Measurements from ENCODE around the gene IRAK1BP1. TPM values are rescaled to one million over a fixed set of nuclear protein-coding genes. Genes with fewer than 3 reads are reported as not detected.

The IRAK1BP1 gene
- total RNA-seq, 1 donor from 2014 or later = 5.2 TPM

- Mint-ChIP-seq H3K4me3 (ENCODE audit: unreplicated experiment) (no peak overlapping the region), H3K27ac (ENCODE audit: unreplicated experiment) (no peak overlapping the region), H3K36me3 (ENCODE audit: low read depth, unreplicated experiment) (no peaks in the 10 kb centered on the region), H3K9me3 (ENCODE audit: unreplicated experiment) (no peaks in the 10 kb centered on the region), H3K27me3 (ENCODE audit: unreplicated experiment) (peaks cover 1% of the 10 kb centered on the region), H3K4me1 (ENCODE audit: unreplicated experiment) (no peaks in the 10 kb centered on the region)
- no peak for DNase-seq (ENCODE audit: low spot score)
- TF ChIP-seq, protein P1, sequence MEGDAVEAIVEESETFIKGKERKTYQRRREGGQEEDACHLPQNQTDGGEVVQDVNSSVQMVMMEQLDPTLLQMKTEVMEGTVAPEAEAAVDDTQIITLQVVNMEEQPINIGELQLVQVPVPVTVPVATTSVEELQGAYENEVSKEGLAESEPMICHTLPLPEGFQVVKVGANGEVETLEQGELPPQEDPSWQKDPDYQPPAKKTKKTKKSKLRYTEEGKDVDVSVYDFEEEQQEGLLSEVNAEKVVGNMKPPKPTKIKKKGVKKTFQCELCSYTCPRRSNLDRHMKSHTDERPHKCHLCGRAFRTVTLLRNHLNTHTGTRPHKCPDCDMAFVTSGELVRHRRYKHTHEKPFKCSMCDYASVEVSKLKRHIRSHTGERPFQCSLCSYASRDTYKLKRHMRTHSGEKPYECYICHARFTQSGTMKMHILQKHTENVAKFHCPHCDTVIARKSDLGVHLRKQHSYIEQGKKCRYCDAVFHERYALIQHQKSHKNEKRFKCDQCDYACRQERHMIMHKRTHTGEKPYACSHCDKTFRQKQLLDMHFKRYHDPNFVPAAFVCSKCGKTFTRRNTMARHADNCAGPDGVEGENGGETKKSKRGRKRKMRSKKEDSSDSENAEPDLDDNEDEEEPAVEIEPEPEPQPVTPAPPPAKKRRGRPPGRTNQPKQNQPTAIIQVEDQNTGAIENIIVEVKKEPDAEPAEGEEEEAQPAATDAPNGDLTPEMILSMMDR (IDR thresholded peaks at IDR 0.05; ENCODE audit: unreplicated experiment) = no peak
These were observed 35.1 kb upstream of the IRAK1BP1 start for GRCh38 chr6:78832091-78832808.

DNA sequence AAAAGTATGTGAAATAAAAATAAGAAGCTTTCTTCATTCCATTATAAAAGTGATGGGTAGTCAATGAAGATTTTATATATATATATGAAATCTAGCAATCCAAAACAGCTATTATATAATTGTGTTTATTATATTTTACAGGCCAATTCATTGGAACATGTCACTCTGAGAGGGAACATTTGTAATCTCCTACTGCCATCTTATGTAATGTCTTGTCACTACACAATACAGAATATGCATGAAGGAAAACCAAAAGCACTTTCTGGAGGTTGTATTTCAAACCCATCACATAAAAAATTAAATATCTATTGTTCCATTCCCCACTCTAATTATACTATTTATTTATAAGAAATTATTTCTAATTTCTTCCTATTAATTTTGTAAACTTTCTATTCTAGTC is 31.5 kb upstream of the IRAK1BP1 start:
- Mint-ChIP-seq H3K36me3 (ENCODE audit: low read depth, unreplicated experiment) (no peaks in the 10 kb centered on the region), H3K4me3 (ENCODE audit: unreplicated experiment) (no peak overlapping the region), H3K9me3 (ENCODE audit: unreplicated experiment) (no peaks in the 10 kb centered on the region), H3K27me3 (ENCODE audit: unreplicated experiment) (no peaks in the 10 kb centered on the region), H3K4me1 (ENCODE audit: unreplicated experiment) (no peaks in the 10 kb centered on the region), H3K27ac (ENCODE audit: unreplicated experiment) (no peak overlapping the region)
- no peak for DNase-seq (ENCODE audit: low spot score)
- TF ChIP-seq, protein P1 (IDR thresholded peaks at IDR 0.05; ENCODE audit: unreplicated experiment) = no peak

DNA sequence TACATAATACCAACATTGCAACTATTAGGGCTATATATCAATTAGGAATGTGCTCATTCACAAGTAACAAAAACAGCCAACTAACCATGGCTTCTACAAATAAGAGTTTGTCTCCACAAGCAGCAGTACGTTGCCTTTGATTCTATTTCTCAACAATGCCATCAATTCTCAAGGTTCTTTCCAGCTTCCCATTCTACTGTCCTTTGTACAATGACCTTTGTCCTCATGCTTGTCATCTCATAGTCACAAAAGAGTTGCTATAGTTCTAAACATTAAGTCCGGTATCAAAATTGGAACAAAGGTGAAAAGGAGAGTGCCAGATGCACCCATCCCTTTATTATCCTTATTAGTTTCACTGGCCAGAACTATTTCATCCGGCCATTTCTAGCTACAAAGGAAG is 30.8 kb upstream of the IRAK1BP1 start:
- DNase-seq (ENCODE audit: low spot score) = no peak
- H3K4me3 Mint-ChIP-seq (ENCODE audit: unreplicated experiment) = no peak overlapping the region
- TF ChIP-seq, protein P1 (IDR thresholded peaks at IDR 0.05; ENCODE audit: unreplicated experiment) = no peak
- H3K27me3 Mint-ChIP-seq (ENCODE audit: unreplicated experiment) = no peaks in the 10 kb centered on the region
- H3K9me3 Mint-ChIP-seq (ENCODE audit: unreplicated experiment) = no peaks in the 10 kb centered on the region
- no peaks in the 10 kb centered on the region for H3K4me1 Mint-ChIP-seq (ENCODE audit: unreplicated experiment)
- H3K27ac Mint-ChIP-seq (ENCODE audit: unreplicated experiment) = no peak overlapping the region
- H3K36me3 Mint-ChIP-seq (ENCODE audit: low read depth, unreplicated experiment) = no peaks in the 10 kb centered on the region

DNA sequence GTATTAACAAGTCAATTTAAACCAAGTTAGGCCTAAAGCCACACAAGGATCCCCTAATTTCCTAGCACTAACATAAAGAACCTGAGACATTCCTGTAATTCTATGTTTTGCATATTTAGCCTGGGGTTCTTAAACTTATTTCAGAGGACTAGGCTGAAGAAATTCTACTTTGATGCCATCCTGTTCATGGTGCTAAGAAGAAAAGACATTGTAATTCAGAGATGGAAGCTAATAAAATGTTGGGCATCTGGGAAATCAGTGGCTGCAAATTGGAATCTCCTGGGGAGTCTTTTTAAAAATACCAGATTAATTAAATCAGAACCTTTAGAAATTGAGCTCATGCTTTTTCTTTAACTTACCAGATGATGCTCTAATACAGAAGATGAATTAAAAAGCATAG is 26.2 kb upstream of the IRAK1BP1 start:
- Mint-ChIP-seq H3K4me1 (ENCODE audit: unreplicated experiment) (peaks cover 2% of the 10 kb centered on the region), H3K27me3 (ENCODE audit: unreplicated experiment) (no peaks in the 10 kb centered on the region), H3K9me3 (ENCODE audit: unreplicated experiment) (no peaks in the 10 kb centered on the region), H3K4me3 (ENCODE audit: unreplicated experiment) (no peak overlapping the region), H3K27ac (ENCODE audit: unreplicated experiment) (no peak overlapping the region), H3K36me3 (ENCODE audit: low read depth, unreplicated experiment) (no peaks in the 10 kb centered on the region)
- DNase-seq (ENCODE audit: low spot score) = no peak
- TF ChIP-seq, protein P1 (IDR thresholded peaks at IDR 0.05; ENCODE audit: unreplicated experiment) = no peak

GRCh38 chr6:78842953-78843352 is 24.4 kb upstream of the IRAK1BP1 start:
- no peak for DNase-seq (ENCODE audit: low spot score)
- Mint-ChIP-seq H3K36me3 (ENCODE audit: low read depth, unreplicated experiment) (no peaks in the 10 kb centered on the region), H3K9me3 (ENCODE audit: unreplicated experiment) (no peaks in the 10 kb centered on the region)

More at GRCh38 chr6:78842953-78843352, 24.4 kb upstream of the IRAK1BP1 start:
- TF ChIP-seq, protein P1 (IDR thresholded peaks at IDR 0.05; ENCODE audit: unreplicated experiment) = no peak
- peaks cover 2% of the 10 kb centered on the region for H3K4me1 Mint-ChIP-seq (ENCODE audit: unreplicated experiment)
- H3K27me3 Mint-ChIP-seq (ENCODE audit: unreplicated experiment) = no peaks in the 10 kb centered on the region
- no peak overlapping the region for H3K27ac Mint-ChIP-seq (ENCODE audit: unreplicated experiment)
- H3K4me3 Mint-ChIP-seq (ENCODE audit: unreplicated experiment) = no peak overlapping the region
